MM.1S (cell line): ENCODE measurements around the gene LCLAT1.

Experiments used
- CTCF ChIP-seq: fragments of 300-600 bp; sonication (generic); IDR thresholded peaks from 2 replicates; pipeline ENCODE4 v1.5.1; 2016; ENCODE audit warnings: antibody characterized with exemption, low read length, mixed read lengths
- EZH2 ChIP-seq: fragments of 300-600 bp; sonication (generic); optimal IDR thresholded peaks from 2 replicates; pipeline ENCODE3; 2017; ENCODE audit warnings: low read depth, mild to moderate bottlenecking, antibody characterized with exemption, low read length, mixed read lengths

- no peak for TF ChIP-seq CTCF
- TF ChIP-seq EZH2, result no peak
Observed at GRCh38 chr2:30683236-30683956, 236.3 kb downstream of the LCLAT1 start.
